GM18519 (cell line): Measurements from ENCODE around the gene FBRSL1.
"Not testable (repeated sequence)": the region's sequence is repeated elsewhere in the genome, so short reads cannot be mapped to it uniquely, and the experiment has no call there.

Source experiments
- ATAC-seq: cut with Tn5 transposase; IDR thresholded peaks from one replicate; pipeline ENCODE4 v1.9.1; 2021; ENCODE audit warnings: mild to moderate bottlenecking, moderate library complexity; ENCODE audit not compliant: unreplicated experiment, low FRiP score

Gene FBRSL1

DNA sequence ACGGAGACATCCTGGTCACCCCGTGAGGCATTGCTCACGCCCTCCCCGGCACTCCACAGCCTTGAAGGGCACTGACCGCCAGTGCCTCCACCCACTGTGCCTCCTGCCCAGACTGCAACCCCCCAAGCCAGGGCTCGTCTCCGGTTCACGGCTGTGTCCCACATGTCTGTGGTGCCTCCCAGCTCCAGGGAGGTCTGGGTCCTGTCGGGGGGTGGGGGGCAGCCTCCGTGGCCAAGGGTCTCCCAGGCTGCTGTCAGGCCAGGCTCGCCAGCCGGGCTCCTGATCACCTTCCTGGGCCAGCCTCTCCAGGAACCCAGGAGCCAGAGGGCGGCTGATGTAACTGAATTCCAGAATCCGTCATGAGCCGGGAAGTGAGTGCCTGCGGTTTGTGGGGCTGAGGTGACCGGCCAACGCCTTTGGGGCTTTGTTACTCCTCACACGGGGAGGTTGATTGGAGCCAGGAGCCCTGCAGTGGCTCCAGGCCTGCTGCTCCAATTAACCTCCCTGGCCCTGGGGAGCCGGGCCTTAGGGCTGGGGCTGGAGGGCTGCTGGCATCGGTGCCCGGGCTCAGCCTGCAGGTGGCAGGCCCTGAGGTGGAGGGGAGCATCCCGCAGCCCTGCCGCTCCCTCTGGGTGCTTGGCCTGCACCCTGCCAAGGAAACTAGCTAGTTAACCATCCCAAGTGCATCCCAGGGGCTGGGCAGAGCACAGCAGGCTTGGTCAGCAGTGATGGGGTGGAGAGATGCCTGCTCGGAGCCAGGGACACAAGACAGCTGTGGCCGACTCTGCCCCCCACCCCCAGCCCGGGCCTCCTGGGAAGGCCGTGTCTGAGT lies 36.4 kb upstream of the FBRSL1 start:
- ATAC-seq: no peak

- ATAC-seq: no peak
These were observed 35.6 kb upstream of the FBRSL1 start for GRCh38 chr12:132454193-132454932.

DNA sequence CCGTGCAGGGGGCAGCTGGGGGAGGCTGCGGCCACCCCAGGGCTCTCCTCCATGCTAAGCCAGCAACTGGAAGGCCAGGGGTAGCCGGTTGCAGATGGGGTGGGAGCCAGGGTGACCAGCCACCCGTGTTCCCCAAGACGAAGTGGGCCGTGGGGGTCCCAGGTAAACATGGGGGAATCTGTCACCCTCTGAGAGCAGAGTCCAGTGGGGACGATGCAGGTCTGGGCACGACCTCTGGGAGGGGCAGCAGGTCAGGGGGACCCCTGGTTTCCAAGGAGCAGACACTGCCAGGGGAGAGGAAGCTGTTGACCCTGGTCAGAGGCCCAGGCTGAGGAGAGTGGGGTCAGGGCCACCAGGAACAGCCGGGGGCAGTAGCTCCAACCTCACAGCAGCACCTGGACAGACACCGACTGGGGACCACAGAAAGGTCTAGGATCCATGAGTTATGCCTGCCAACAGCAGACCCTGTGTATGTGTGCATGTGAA lies 35.0 kb upstream of the FBRSL1 start:
- ATAC-seq: no peak

DNA sequence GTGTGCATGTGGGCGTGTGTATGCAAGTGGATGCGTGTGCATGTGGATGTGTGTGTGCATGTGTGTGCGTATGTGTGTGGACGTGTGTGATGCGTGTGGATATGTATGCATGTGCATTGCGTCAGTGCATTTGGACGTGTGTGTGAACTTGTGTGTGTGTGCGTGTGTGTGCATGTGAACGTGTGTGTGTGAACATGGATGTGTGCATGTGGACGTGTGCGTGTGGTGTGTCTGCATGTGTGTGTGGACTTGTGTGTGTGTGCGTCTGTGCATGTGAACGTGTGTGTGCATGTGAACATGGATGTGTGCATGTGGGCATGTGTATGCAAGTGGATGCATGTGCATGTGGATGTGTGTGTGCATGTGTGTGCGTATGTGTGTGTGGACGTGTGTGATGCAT lies 34.4 kb upstream of the FBRSL1 start:
- ATAC-seq: no peak

DNA sequence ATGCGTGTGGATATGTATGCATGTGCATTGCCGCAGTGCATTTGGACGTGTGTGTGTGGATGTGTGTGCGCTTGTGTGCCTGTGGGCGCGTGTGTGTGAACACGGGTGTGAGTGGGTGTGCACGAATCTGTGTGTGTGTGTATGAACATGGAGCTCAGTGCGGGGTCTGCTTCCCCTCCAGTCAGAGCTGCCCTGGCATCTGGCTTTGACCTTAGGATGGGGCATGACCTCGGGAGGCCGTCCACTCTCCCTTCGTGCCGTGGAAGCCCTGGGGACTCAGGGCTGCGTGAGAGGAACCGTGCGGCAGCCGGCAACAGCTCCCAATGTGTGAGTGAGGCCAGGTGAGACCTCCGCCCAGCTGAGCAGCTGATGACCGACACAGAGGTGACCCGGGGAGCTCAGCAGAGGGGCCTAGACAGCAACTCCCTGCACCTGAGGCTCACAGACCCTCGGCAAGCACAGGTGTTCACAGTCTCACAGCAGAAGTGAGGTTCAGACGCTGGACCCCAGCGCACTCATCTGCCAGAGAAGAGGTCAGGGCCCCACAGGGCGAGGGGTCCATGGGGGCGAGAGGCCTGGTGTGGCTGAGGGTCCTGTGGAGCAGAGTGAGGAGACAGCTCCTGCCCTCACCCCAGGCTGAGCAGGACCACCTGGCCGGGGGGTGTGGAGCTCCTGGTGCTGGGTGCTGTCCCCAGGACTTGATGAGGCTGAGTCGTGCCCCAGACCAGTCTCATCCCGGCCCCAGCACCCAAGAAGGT lies 33.6 kb upstream of the FBRSL1 start:
- ATAC-seq: no peak

DNA sequence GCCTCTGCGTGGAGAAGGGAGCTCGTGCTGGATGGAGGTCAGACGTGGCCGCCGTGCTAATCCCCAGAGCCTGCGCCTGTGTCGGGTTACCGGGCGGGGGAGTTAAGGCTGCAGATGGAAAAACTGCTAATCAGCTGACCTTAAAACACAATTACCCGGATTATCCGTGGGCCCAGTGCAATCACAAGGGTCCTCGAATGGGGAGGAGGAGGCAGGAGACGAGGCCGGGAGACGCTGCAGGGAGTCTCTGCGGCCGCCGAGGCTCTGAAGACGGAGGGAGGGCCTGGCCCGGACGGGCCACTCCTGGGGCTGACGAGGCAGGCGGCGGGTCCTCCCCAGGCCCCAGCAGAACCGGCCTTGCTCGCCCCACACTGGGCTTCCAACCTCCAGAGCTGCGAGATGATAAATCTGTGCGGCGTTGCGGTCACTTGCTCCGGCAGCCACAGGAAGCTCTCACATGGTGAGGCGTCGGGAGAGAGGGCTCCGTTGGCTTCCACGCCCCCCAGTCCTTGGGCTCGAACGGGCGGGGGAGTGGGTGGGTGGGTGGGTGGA lies 32.9 kb upstream of the FBRSL1 start:
- ATAC-seq: no peak

GRCh38 chr12:132458441-132458840 lies 31.5 kb upstream of the FBRSL1 start:
- ATAC-seq: no peak

- no peak for ATAC-seq
These were observed 30.9 kb upstream of the FBRSL1 start for GRCh38 chr12:132458846-132459641.

- ATAC-seq: no peak
These were observed 29.4 kb upstream of the FBRSL1 start for GRCh38 chr12:132460571-132460970.

DNA sequence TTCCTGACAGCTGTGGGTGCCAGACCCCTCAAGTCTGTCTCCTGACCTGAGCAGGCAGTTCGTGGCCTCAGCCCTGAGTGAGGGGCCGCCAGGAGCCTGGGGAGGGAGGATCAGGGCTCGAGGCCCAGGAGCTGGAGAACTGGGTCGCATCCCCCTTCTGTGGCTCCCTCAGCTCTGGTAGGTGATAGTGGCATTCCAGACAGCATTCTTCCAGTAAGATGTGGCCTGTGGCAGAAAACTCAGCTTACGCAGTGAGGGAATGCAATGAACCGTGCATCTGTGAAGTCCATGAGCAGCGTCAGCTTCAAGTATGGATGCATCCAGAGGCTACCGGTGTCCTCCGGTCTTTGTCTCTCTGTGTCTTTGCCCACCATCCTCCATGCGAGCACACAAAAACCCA lies 28.4 kb upstream of the FBRSL1 start:
- ATAC-seq: no peak

DNA sequence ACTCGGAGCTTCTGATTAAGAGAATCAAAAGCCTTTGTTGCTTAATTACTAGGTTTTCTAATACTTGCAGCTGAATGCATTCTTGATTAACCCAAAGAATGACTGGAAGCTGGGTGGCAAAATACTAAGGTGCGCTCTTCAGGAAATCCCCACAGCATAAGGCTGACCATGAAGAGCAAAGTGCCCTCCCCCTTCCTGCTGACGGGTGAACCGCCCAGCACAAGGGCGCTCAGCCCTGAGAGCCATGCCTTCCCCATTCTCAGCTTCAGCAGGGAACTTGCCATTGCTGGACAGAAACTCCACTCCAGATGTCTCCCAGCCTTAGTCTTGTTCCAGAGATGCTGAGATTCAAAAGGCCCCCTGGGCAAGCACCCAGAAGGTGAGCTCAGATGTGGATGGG lies 27.2 kb upstream of the FBRSL1 start:
- ATAC-seq: no peak

DNA sequence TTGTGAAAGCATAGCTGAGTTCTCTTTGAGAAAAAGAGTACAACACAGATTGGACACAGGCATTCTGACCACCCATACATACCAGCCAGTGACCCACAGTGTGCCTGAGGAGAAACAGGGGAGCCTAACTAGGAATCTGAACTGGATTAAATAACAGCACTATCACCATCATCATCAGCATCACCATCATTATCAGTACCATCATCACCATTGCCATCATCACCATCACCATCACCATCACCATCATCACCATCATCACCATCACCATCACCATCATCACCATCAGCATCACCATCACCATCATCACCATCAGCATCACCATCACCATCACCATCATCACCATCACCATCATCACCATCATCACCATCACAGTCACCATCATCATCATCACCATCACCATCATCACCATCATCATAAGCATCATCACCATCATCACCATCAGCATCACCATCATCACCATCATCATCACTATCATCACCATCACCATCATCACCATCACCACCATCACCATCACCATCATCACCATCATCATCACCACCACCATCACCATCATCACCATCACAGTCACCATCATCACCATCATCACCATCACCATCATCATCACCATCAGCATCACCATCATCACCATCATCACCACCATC lies 26.5 kb upstream of the FBRSL1 start:
- ATAC-seq: not testable (repeated sequence)

- ATAC-seq: not testable (repeated sequence)
These were observed 25.6 kb upstream of the FBRSL1 start for GRCh38 chr12:132464304-132464703.

- ATAC-seq: no peak
These were observed 25.1 kb upstream of the FBRSL1 start for GRCh38 chr12:132464820-132465219.

DNA sequence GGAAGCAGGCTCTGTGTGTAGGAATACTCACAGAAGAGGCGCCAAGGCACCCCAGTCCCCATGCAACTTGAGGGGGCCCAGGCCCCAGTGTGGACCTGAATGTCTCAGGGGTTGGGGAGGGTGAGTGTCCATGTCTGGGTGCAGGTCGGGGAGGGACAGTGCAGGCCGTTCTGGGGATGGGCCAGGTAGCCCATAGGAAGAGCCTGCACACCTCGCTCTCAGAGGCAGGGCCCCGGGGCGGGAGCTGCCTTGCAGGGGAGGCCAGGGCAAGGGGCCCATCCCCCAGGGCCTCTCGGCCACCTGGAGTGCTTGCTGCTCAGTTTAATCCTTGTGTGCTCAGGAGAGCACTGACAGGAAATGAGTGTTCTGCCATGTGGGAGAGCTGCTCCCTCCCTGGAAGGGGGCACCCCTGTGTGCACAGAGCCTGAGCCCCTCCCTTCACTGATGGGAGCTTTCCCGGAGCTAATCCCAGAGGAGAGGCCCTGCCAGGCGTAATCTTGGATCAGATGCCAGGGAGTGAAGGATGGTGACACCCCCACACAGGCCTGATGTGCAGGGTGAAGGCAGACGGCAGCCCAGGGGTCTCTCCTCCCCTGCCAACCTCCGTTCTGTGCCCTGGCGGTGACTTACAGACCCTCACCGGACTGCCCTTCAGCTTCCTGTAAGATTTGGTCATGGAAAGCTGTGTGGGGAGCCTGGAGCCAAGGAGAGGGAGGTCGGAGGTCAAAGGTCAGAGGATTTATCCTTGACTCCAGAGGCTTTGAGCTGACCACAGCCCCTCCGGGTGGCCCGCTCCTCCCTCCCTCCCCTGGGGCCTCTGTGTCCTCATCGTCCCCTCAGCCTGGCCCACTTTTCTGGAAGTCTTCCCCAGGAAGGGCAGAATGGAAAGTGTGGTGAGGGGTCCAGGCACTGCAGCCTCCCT lies 24.4 kb upstream of the FBRSL1 start:
- no peak for ATAC-seq

GRCh38 chr12:132466241-132467201 lies 23.4 kb upstream of the FBRSL1 start:
- no peak for ATAC-seq

DNA sequence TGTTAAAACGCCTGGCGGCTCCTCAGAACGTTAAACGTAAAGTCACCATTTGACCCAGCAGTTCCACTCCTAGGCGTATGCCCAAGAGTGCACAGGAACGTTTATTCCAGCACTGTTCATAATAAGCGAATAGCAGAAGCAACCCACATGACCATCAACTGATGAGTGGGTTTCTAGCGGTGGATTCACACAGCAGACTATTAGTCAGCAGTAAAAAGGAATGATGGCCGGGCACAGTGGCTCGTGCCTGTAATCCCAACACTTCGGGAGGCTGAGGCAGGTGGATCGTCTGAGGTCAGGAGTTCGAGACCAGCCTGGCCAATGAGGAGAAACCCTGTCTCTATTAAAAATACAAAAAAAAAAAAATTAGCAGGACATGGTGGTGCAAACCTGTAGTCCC lies 22.4 kb upstream of the FBRSL1 start:
- no peak for ATAC-seq
